SK-N-MC (cell line): ENCODE data around the gene SLIT2.

ENCODE experiments used
- DNase-seq: peaks from one replicate; pipeline ENCODE4 v3.0.0-alpha.2; 2011; ENCODE audit warnings: low read depth, low spot score
- H3K27ac ChIP-seq: fragments of 200-600 bp; sonication (generic); 2 replicates; pipeline ENCODE4 v1.5.1; 2016; ENCODE audit warnings: mixed run types
- H3K36me3 ChIP-seq: fragments of 200-600 bp; sonication (generic); 2 replicates; pipeline ENCODE4 v1.6.1; 2017; ENCODE audit warnings: antibody characterized with exemption, low read length, mixed read lengths; ENCODE audit not compliant: insufficient read depth
- H3K4me3 ChIP-seq: fragments of 200-600 bp; sonication (generic); 2 replicates; pipeline ENCODE4 v1.5.1; 2016
- H3K9ac ChIP-seq: fragments of 200-600 bp; sonication (generic); 2 replicates; pipeline ENCODE4 v1.8.0; 2017; ENCODE audit warnings: mixed run types, mixed read lengths; ENCODE audit not compliant: insufficient read length
- H3K9me3 ChIP-seq: fragments of 200-600 bp; sonication (generic); 2 replicates; pipeline ENCODE4 v1.6.1; 2017; ENCODE audit warnings: low read depth, mild to moderate bottlenecking, antibody characterized with exemption, low read length, moderate library complexity, mixed read lengths
- EZH2 ChIP-seq: fragments of 200-600 bp; sonication (generic); IDR thresholded peaks from one replicate; pipeline ENCODE4 v1.6.1; 2017; ENCODE audit warnings: antibody characterized with exemption
- FOXP2 ChIP-seq: optimal IDR thresholded peaks from 2 replicates; pipeline ENCODE3; 2011; ENCODE audit warnings: mild to moderate bottlenecking, moderate library complexity; ENCODE audit not compliant: insufficient read depth; ENCODE audit errors: extremely low read length, control extremely low read depth
- POLR2AphosphoS5 ChIP-seq: IDR thresholded peaks from 2 replicates; pipeline ENCODE4 v1.6.1; 2012; ENCODE audit warnings: mild to moderate bottlenecking, low read depth, low read length, borderline replicate concordance

Gene SLIT2

DNA sequence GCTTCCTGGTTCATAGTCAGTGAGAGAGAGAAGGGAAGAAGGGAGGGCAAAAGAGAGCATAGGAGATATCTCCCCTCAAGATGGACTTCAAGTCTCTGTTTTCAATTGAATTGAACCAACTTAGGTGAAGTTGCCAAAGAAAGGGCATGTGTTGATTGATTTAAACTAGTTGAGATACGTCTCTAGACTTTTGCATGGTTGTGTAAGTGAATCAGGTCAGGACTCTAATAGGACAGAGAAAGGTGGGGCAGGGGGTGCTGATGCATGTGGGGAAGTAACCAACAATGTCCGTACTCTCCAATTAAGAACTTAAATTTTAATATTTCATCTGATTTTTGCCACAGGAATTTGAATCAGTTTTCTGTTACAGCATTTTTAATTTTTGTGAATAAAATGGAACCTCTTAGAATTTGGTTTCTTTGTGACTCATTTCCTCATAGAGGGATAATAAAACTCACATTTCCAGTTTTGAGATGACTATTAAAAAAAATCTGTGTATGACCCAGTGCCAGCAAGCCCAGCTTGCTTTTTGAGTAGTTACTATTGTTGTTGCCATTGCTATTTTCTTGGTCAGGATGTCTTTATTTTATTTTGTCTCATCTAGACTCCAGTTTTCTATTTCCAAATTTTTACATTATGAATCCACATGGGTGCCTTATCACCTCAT, 37.3 kb downstream of the SLIT2 start:
- Histone ChIP-seq H3K36me3 (no peaks in the 10 kb centered on the region), H3K9me3 (no peaks in the 10 kb centered on the region), H3K9ac (no peak overlapping the region), H3K27ac (no peak overlapping the region), H3K4me3 (no peak overlapping the region)
- TF ChIP-seq EZH2 (no peak), POLR2AphosphoS5 (no peak), FOXP2 (no peak)
- DNase-seq: no peak

DNA sequence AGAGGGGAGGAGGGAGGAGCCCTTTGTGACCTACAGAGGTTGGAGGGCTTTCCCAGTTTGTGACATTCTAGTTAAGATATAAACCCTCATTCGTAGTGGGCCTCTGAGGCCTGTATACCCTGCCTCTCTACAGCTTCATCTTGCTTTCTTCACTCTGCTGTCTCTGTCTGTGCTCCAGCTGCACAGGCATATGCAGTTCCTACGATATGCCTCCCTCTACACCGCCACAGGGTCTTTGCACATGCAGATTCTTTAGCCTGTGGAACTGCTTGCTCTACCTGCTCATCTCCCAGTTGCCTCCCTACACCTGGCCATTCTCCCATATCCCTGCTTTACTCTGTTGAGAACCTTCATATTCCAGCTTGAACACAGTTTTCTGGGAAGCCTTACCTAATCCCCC, 38.1 kb downstream of the SLIT2 start:
- no peak for DNase-seq
- no peak overlapping the region for H3K4me3 ChIP-seq
- TF ChIP-seq EZH2: no peak
- no peaks in the 10 kb centered on the region for H3K9me3 ChIP-seq
- no peak overlapping the region for H3K9ac ChIP-seq
- H3K27ac ChIP-seq: no peak overlapping the region
- H3K36me3 ChIP-seq: no peaks in the 10 kb centered on the region

DNA sequence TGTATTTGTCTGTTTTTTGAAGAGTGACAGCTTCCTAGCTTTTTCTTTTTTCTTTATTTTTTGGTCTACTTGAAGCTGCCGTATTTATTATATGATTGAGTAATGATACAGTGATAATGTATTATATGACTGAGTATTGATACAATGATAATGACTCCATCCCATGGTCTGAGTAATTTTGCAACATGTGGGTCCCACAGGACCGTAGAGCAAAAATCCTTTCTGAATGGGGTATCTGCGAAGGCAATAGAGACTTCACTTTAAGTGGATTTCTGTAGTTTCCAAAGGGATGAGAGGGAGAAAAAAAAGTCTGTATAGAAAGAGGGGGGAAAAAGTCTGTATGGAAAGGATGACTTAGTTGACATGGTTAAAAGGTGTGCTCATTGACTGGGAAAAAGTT, 41.0 kb downstream of the SLIT2 start:
- Histone ChIP-seq H3K9me3 (no peaks in the 10 kb centered on the region), H3K27ac (no peak overlapping the region), H3K36me3 (no peaks in the 10 kb centered on the region), H3K9ac (no peak overlapping the region), H3K4me3 (no peak overlapping the region)
- no peak for DNase-seq
- no peak for TF ChIP-seq FOXP2
- TF ChIP-seq EZH2: no peak
- TF ChIP-seq POLR2AphosphoS5: no peak

DNA sequence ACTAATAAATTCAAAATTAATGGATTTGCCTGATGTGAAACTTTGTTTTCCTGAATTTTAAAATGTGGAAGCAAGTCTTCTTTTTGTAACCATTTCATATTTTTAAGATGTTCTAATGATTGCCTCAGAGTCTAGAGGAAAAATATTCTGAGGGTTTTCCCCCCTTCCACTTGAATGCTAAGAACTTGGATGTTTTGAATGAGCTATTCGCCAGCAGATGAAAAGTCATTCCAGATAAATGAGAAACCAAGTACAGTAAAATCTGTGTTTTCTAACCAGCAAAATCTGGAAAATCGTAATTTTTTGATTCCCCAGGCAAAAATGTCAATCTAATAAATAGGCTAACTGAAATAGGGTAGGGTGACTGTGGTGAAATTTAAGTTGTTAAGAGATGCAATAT, 45.6 kb downstream of the SLIT2 start:
- no peak overlapping the region for H3K27ac ChIP-seq
- H3K36me3 ChIP-seq: no peaks in the 10 kb centered on the region
- no peak overlapping the region for H3K9ac ChIP-seq
- no peaks in the 10 kb centered on the region for H3K9me3 ChIP-seq
- no peak overlapping the region for H3K4me3 ChIP-seq
- TF ChIP-seq FOXP2 (no peak), POLR2AphosphoS5 (no peak), EZH2 (no peak)
- DNase-seq: no peak

DNA sequence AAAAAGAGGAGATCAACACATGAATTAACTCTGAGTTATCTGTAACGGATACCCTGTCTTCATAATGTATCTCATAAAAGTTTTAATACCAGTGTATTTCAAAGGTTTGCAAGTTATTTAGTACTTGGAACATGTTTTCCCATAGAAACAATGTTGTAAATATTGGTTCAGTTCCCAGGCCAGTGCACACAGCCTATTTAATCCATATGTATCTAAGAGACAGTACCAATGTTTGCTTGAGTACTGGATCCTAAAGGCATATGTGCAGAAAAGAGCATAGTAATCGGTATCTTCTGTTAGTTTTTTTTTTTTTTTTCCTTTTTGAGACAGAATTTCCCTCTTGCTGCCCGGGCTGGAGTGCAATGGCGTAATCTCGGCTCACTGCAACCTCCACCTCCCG, 46.1 kb downstream of the SLIT2 start:
- TF ChIP-seq FOXP2: no peak
- TF ChIP-seq EZH2: no peak
- no peak for TF ChIP-seq POLR2AphosphoS5
- no peak overlapping the region for H3K4me3 ChIP-seq
- no peak for DNase-seq
- H3K36me3 ChIP-seq: no peaks in the 10 kb centered on the region
- H3K27ac ChIP-seq: no peak overlapping the region
- no peaks in the 10 kb centered on the region for H3K9me3 ChIP-seq
- no peak overlapping the region for H3K9ac ChIP-seq

DNA sequence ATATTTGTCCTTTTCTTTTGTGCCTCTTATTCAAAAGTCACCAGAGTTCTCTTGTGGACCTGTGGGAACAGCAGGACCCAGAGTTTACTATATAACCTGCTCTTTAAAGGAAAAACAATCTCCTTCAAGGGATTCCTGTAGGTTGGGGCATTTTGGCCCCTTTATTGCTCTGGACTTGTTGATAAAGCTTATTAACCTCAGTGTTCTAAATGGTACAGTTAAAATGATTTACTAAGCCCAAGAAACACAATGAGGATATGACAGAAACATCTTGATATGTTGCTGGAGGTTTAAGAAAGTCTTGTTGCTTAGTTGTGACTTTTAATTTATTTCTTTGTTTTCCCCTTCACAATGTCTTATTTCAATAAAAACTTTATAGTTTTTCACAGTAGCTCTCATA, 46.8 kb downstream of the SLIT2 start:
- DNase-seq: no peak
- no peak for TF ChIP-seq FOXP2
- no peak for TF ChIP-seq POLR2AphosphoS5
- no peak for TF ChIP-seq EZH2
- H3K27ac ChIP-seq: no peak overlapping the region
- no peaks in the 10 kb centered on the region for H3K36me3 ChIP-seq
- H3K9ac ChIP-seq: no peak overlapping the region
- no peaks in the 10 kb centered on the region for H3K9me3 ChIP-seq
- H3K4me3 ChIP-seq: no peak overlapping the region

DNA sequence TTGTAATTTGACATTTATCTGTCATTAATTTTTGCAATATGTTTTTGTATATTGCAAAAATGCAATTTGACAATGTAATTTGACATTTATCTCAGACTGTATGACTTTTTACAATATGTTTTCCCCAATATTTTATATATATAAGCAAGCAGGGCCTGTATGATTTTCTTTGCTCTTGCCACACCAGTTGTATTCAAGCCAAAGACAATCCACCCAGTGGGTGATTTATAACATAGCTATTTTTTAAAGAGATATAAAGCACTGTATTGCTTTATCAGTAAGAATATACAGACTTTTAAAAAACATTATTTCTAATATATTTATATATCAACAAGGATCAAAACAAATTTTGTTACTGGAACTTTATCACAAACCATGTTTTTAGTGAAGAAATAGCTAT, 47.3 kb downstream of the SLIT2 start:
- Histone ChIP-seq H3K9ac (no peak overlapping the region), H3K9me3 (no peaks in the 10 kb centered on the region), H3K4me3 (no peak overlapping the region), H3K27ac (no peak overlapping the region), H3K36me3 (no peaks in the 10 kb centered on the region)
- TF ChIP-seq POLR2AphosphoS5: no peak
- TF ChIP-seq EZH2: no peak
- no peak for TF ChIP-seq FOXP2
- DNase-seq: no peak

DNA sequence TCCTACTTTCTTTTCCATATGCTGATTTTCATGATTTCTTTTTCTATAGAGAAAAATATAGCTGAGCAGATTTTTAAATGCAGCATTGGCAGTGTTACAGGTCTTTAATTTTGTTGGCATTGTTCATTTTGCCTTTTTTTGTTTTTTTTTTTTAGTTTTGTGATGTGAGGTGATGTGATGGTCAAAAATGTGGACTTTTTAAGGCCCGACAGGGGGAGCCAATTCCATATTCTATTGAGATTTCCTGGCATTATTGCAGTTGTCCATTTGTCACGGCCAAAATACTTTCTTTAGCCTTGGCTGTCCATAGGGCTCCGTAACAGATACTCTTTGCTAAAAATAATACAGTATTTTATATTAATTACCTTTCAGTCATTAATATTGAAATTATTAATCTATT, 47.8 kb downstream of the SLIT2 start:
- no peak for DNase-seq
- Histone ChIP-seq H3K27ac (no peak overlapping the region), H3K4me3 (no peak overlapping the region), H3K36me3 (no peaks in the 10 kb centered on the region), H3K9ac (no peak overlapping the region), H3K9me3 (no peaks in the 10 kb centered on the region)
- TF ChIP-seq POLR2AphosphoS5 (no peak), FOXP2 (no peak), EZH2 (no peak)

DNA sequence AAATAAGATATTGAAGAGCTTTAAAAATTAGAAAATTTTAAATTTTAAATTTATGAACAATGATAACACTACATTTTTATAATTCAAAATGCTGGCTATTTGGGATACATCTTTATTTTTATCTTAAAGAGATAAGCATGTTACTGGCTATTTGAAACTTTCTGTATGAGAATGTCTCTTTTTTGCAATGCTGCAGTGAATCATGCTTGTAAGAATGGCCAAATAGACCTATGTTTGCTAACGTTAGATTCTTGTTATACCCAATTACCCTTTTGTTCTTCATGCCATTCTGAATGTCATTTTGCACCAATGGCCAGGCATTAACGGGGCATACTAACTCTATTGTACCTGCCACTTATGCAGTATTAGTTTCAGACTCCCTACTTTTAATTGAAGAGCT, 49.5 kb downstream of the SLIT2 start:
- TF ChIP-seq FOXP2 (no peak), EZH2 (no peak), POLR2AphosphoS5 (no peak)
- H3K4me3 ChIP-seq: no peak overlapping the region

More for the DNA sequence above, 49.5 kb downstream of the SLIT2 start:
- H3K36me3 ChIP-seq: no peaks in the 10 kb centered on the region
- no peaks in the 10 kb centered on the region for H3K9me3 ChIP-seq
- H3K9ac ChIP-seq: no peak overlapping the region
- DNase-seq: no peak
- H3K27ac ChIP-seq: no peak overlapping the region
